ENCODE data around the gene RBPJ.

DNA sequence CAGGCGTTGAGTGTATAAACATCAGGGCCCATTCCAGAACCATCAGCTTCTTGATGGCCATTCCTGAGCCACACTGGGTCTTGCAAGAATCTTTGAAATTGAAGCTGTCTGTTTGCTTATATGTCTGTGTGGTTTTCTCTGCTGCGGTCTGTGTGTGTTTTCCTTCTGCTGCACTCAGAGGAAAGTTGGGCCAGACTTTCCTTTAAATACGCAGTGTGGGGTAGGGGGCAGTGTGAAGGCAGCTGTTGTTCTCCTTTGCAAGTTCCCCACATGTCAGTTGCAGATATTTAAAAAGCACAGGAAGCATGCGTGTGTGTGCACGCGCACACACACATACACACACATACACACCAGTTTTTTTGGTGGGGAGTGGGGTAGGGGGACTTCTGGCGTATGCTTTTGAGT is 137.3 kb downstream of the RBPJ start:
- TF ChIP-seq EZH2phosphoT487 (IDR thresholded peaks at IDR 0.05; ENCODE audit: borderline replicate concordance, low read depth, low read length) = no peak
- TF ChIP-seq, protein P1, sequence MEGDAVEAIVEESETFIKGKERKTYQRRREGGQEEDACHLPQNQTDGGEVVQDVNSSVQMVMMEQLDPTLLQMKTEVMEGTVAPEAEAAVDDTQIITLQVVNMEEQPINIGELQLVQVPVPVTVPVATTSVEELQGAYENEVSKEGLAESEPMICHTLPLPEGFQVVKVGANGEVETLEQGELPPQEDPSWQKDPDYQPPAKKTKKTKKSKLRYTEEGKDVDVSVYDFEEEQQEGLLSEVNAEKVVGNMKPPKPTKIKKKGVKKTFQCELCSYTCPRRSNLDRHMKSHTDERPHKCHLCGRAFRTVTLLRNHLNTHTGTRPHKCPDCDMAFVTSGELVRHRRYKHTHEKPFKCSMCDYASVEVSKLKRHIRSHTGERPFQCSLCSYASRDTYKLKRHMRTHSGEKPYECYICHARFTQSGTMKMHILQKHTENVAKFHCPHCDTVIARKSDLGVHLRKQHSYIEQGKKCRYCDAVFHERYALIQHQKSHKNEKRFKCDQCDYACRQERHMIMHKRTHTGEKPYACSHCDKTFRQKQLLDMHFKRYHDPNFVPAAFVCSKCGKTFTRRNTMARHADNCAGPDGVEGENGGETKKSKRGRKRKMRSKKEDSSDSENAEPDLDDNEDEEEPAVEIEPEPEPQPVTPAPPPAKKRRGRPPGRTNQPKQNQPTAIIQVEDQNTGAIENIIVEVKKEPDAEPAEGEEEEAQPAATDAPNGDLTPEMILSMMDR (conservative IDR thresholded peaks at IDR 0.05; ENCODE audit: low read length) = 0 out of 2 replicates have a peak, but pooled peaks have one; percentile 17
